Ecto neural progenitor cell (in vitro differentiated cells): Measurements from ENCODE around the gene C1QB.

Source experiments
- DNase-seq: peaks from one replicate; pipeline ENCODE4 v3.0.0-alpha.2; 2018; ENCODE audit warnings: low spot score

C1QB gene

GRCh38 chr1:22635436-22635835 lies 17.6 kb upstream of the C1QB start:
- DNase-seq, result no peak

DNA sequence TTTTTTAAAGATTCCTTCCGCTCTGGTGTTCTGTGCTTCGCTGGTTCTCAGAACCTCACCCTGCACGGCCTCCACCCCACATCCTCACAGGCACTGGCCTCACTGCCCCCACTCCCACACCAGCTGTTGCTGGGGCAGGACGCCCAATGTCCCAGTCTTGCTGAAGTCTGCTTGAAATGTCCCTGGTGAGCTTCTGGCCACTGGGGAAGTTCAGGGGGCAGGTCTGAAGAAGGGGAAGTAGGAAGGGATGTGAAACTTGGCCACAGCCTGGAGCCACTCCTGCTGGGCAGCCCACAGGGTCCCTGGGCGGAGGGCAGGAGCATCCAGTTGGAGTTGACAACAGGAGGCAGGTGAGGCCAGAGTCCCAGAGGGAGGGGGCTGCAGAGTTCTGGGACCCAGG lies 16.7 kb upstream of the C1QB start, which contains the start of gene C1QA:
C1QA (plus strand) TSS at position 276 of the 400 bp plus-strand sequence. CDS start 989 bp downstream, outside the sequence.
- DNase-seq, result no peak

DNA sequence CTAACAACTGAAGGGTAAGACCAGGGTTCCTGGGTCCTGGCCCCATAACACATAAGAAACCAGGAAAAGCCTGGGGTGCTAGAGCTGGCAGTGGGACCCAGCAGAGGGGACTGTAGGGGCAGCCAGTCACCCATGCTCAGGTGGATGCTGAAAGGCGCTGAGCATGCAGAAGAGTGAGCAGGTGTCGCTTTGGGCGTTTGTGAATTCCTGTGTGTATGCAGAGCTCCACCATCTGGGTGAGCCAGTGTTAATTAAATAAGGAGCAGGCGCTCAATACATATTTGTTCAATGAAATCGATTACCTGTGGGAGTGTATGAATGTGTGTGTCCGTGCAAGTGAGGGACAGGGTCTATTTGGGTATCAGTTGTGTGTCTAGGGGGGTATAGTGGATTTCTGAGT lies 16.1 kb upstream of the C1QB start:
- DNase-seq, result no peak

- no peak for DNase-seq
These were observed 15.1 kb upstream of the C1QB start for GRCh38 chr1:22637907-22638445.

- no peak for DNase-seq
These were observed 14.4 kb upstream of the C1QB start for GRCh38 chr1:22638476-22639234.

DNA sequence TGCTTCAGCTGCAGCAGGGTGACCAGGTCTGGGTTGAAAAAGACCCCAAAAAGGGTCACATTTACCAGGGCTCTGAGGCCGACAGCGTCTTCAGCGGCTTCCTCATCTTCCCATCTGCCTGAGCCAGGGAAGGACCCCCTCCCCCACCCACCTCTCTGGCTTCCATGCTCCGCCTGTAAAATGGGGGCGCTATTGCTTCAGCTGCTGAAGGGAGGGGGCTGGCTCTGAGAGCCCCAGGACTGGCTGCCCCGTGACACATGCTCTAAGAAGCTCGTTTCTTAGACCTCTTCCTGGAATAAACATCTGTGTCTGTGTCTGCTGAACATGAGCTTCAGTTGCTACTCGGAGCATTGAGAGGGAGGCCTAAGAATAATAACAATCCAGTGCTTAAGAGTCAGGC lies 13.8 kb upstream of the C1QB start:
- DNase-seq, result no peak

- no peak for DNase-seq
These were observed 11.8 kb upstream of the C1QB start for GRCh38 chr1:22641247-22641646.

DNA sequence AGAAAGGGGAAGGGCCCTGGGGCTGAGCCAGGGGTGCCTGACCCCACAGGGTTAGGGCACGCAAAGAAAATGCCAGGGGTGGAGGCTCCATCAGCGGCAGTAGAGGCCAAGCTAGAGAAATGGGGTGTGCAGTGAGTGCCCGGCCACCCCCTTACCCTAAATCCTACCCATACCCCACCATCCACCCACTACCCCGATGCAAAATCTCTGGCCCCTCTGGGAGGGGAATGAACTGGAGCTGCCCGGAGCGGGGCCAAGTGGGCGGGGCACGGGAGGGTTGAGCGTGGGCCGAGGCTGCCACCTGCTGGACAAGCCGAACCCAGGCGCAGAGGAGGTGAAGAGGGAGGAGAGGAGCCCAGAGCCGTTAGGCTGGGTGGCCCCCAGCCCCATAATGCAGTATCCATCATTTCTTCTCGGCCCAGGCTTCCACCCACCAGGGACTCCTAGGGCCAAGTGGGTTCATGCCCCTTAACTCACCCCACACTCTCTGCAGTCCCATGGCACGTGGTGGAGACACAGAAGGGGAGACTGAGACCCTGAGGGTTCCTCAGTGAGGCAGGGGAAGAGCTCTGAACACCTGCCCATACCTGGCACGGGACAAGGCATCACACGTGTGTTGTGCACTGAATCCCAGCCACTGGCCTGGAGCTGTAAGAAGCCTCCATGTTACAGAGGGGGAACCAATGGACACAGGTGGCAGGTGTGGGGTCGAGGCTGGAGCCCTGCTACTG lies 11.0 kb upstream of the C1QB start:
- DNase-seq, result peak; percentile 89

- no peak for DNase-seq
These were observed 9.7 kb upstream of the C1QB start, which contains the start of gene C1QC for GRCh38 chr1:22643381-22643780. TSS of gene C1QC (plus strand) at chr1:22643633. CDS start at chr1:22644024, 391 bp downstream.

GRCh38 chr1:22643928-22644327 lies 9.1 kb upstream of the C1QB start:
- DNase-seq, result no peak

DNA sequence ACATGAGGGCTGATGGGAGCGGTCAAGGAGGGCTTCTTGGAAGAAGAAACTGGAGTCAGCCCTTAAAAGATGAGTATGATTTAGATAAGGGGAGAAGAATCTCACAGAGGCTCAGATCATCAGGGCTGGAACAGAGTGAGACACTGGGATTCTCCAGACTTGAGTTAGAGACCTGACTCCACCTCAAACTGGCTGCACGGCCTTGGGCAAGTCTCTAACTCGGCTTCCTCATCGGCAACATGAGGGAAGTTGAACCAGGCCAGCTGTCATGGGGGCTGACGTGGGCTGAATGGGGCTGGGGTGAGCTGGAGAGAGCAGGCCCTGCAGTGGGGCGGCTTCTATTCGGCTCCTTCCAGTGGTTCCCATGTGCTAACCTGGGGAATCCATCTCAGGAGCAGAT lies 7.1 kb upstream of the C1QB start:
- no peak for DNase-seq

DNA sequence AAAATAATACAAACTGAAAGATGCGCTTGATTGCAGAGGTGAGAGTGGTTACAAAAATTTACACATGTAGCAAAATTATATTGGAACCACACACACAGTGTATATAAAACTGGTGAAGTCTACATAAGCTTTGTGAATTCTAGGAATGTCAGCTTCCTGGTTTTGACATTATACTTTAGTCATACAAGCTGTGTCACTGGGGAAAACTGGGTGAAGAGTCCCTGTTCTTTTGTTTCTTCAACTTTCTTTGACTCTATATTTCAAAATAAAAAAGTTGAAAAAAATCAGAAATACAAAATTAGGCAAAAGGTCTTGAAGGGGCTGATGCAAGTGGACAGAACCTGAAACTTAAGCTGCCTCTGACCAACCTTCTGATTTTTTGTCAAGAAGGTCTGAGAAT lies 6.7 kb upstream of the C1QB start:
- no peak for DNase-seq

DNA sequence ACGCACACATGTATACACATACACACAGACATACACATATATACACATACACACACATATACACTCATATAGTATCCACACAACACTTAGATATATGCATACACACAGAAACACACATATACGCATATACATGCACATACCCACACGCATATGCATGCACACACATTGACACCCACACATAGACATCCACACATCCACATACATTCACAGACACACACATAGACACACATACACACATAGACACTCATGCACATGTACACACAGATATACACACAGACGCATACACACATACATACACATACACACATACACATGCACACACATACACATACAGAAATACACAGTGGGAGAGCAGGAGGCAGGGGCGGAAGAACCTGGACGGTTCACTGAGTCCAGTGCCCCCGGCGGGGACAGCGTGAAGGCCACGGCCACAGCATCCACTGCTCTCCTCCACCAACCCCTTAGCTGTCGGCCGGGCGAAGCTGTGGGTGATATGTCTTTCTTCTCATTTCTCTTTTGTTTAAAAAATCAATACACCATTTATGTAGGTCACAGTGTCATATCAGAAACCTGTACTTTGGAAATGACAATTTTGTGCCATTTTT lies 2.8 kb upstream of the C1QB start:
- no peak for DNase-seq

GRCh38 chr1:22651941-22652856 lies 837 bp upstream of the C1QB start:
- no peak for DNase-seq

DNA sequence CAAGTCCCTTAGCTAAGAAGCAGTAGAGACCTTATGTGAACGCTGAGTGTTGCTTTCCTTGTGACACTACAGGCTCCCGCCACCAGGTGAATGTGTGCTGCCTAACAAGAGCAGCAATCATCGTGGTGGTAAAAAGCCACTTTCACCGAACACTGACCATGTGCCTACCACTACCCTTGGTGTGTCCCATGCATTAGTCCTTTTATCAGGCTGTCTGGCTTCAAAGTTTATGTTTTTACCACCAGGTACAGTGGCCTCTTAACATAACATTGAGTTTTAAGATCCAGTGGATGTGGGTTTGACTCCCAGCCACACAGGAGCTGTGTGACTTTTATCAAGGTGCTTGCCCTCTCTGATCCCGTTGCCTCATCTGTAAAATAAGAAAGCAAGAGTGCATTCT lies 1.7 kb downstream of the C1QB start:
- no peak for DNase-seq

- no peak for DNase-seq
These were observed 5.5 kb downstream of the C1QB start for GRCh38 chr1:22658385-22659163.

GRCh38 chr1:22660716-22661241 lies 7.7 kb downstream of the C1QB start:
- DNase-seq, result no peak

DNA sequence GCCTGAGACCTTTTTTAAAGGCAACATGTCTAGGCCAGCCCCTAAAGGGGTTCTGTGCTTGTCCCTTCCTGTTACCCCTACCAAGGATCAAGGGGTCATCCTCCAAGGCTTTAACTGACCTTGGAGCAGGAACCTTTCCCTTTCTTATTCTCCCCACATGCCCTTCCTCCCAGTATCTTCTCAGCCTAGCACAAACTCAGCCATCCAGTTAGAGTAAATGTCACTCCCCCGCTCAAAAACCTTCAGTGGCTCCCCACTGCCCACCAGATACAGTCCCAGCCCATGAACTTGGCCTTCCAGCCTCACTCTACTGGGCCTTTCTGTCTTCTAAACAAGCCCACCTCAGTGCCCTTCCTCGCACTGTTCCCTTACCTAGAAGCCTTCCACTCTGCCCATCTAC lies 8.8 kb downstream of the C1QB start:
- DNase-seq, result no peak

DNA sequence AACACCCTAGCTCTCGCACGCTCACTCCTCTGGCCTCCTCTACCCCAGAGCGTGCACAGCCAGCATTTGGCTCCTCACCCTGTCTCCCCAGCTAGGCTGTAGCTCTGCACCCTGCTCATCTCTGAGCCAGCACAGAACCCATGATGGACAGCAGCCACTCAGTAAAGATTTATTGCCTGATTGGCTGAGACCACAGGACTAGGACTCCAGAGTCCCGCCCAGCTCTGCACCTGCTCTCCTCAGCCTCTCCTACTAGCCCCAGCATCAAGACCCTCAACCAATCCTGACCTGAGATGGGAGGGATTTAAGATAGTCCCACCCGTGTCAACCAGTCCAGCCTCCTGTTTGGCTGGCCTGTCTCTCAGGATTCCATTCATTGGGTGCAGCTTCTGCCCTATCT lies 9.3 kb downstream of the C1QB start:
- peak; percentile 77 for DNase-seq

DNA sequence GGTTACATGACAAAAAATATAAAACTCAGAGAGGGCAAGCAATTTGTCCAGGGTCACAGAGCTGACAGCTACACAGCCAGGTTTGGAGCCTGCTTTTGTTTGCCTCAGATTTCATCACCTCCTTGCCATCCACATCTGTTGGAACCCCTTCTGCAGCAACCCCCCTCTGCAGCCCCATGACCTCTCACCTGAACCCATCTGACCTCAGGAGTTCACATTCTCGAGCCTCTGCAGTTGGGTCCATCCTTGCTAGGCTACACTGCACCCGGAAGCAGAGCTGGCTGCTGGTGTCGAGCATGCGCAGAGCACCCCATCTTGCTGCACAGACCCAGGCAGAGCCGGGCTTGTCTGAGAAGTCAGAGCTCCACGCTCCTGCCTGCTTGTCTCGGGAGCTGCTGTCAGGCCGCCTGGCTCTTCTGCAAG lies 10.0 kb downstream of the C1QB start:
- DNase-seq, result no peak

DNA sequence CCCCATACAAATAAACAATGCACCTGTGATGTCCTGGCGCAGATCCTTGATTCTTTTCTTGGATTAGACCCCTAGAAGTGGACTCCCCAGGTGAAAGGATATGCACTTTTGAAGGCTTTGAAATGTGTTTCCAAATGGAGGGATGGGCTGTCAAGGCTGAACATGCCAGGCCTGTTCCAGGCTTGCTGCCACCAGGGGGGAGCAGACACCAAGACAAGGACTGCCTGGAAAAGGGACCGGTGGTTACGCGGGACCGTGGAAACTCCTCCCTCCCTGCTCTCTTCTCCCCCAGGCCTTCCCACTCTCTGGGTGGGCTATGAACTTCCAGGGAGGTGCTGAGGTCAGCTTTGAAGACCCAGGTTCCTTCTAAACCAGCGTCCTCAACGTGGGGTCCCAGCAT lies 12.7 kb downstream of the C1QB start:
- DNase-seq, result peak; percentile 77
